Measurements from ENCODE around the gene TMCC3.

DNA sequence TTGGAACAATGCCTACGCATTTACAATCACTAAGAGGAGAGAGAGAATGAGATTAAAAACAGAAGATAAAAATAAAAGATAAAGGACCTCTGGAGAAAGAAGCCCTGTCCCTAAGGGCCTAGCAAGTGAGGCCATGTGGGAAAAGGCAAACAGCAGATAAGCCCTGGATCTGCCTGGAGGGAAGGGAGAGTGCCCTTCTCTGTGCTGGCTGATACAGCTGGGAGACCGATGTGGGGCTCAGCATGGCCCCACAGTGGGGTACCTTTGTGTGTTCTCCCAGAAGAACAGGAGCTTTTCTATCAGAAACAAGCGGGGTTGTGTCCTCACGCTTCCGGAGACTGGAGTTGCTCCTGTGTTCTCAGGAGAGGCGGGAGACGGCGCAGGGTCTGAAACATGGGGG, 59.9 kb downstream of the TMCC3 start:
- TF ChIP-seq, protein P1, sequence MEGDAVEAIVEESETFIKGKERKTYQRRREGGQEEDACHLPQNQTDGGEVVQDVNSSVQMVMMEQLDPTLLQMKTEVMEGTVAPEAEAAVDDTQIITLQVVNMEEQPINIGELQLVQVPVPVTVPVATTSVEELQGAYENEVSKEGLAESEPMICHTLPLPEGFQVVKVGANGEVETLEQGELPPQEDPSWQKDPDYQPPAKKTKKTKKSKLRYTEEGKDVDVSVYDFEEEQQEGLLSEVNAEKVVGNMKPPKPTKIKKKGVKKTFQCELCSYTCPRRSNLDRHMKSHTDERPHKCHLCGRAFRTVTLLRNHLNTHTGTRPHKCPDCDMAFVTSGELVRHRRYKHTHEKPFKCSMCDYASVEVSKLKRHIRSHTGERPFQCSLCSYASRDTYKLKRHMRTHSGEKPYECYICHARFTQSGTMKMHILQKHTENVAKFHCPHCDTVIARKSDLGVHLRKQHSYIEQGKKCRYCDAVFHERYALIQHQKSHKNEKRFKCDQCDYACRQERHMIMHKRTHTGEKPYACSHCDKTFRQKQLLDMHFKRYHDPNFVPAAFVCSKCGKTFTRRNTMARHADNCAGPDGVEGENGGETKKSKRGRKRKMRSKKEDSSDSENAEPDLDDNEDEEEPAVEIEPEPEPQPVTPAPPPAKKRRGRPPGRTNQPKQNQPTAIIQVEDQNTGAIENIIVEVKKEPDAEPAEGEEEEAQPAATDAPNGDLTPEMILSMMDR (IDR thresholded peaks at IDR 0.05) = no peak
- no peak for TF ChIP-seq ZFX (IDR thresholded peaks at IDR 0.05; ENCODE audit: borderline replicate concordance)

Data from 22Rv1 (cell line).